ENCODE results near the gene FBXO2.
"Not testable (repeated sequence)": the region's sequence is repeated elsewhere in the genome, so short reads cannot be mapped to it uniquely, and the experiment has no call there.

Gene FBXO2

GRCh38 chr1:11629184-11630016 lies 24.8 kb downstream of the FBXO2 start:
- no peak for DNase-seq (ENCODE audit: extremely low read depth in 1 of 2, low read depth in 1 of 2)

DNA sequence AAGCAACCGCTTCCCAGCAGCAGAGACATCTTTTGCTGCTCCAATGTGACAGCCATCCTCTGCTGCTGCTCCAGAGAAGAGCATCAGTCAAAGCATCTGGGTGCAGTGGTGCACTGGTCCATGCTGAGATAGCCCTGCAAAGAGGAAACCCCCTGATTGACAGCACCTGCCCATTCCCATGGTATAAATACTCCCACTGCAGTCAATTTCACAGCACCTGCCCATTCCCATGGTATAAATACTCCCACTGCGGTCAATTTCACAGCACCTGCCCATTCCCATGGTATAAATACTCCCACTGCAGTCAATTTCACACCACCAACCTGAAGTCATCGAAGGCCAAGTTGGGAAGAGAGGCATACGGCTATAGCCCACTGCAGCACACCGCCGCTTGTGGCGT lies 25.5 kb downstream of the FBXO2 start:
- DNase-seq (ENCODE audit: extremely low read depth in 1 of 2, low read depth in 1 of 2), result no peak

- DNase-seq (ENCODE audit: extremely low read depth in 1 of 2, low read depth in 1 of 2), result no peak
Observed at GRCh38 chr1:11626551-11626950, 27.7 kb downstream of the FBXO2 start.

GRCh38 chr1:11623702-11624101 lies 30.5 kb downstream of the FBXO2 start:
- DNase-seq (ENCODE audit: extremely low read depth in 1 of 2, low read depth in 1 of 2), result no peak

DNA sequence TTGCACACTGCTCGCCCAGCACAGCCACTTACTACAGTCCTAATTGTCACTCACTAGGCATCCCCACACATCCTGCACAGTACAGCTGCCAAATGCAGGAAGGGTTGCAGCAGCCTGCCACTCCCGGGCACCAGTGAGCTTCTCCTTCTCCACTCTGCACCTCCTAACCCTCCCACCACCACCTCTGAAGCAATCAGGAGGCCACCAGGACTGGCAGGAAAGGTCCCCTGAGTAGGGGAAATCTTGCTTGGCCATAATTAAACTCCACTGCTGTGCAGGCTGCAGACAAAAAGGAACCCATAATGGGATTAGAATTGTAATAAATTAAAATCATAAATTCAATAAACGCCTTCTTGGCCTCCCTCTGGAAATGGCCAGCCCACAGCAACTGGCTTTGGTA lies 31.8 kb downstream of the FBXO2 start:
- no peak for DNase-seq (ENCODE audit: extremely low read depth in 1 of 2, low read depth in 1 of 2)

DNA sequence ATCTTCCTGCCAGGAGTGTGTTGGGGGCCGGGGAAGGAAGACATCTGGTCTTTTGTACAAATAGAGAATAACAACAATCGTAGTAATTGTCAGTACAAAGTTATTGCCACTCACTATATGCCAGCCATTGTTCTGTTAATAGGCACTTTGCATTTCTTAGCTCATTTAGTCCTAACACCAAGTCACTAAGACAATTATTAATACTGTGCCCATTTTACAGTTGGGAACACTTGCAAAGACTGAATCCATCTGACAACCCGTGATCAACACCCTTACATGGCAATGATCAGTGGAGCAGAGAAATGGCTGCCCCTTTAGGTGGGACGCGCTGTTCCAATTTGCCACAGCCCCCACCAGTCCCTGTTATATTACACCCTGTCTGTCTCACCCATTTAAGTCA lies 33.3 kb downstream of the FBXO2 start:
- no peak for DNase-seq (ENCODE audit: extremely low read depth in 1 of 2, low read depth in 1 of 2)

- no peak for DNase-seq (ENCODE audit: extremely low read depth in 1 of 2, low read depth in 1 of 2)
Observed at GRCh38 chr1:11620405-11620804, 33.8 kb downstream of the FBXO2 start.

DNA sequence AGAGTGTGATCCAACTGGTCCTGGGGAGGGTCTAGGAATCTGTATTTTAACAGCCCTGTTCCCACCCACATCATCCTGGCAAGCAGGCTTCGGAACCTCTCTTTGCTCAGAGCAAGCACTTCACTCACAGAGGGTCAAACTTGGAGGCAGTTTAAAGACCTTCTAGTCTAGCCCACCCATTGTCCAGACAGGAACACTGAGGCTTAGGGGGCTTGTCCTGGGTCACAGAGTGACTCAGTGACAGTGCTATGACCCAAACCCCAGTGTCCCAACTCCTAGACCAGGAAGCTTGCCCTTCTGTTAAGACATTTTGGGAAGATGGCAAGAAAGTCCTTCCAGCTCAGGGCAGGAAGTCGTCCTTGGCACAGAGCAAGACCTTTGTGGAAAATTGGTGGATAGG lies 36.5 kb downstream of the FBXO2 start:
- DNase-seq (ENCODE audit: extremely low read depth in 1 of 2, low read depth in 1 of 2), result no peak

DNA sequence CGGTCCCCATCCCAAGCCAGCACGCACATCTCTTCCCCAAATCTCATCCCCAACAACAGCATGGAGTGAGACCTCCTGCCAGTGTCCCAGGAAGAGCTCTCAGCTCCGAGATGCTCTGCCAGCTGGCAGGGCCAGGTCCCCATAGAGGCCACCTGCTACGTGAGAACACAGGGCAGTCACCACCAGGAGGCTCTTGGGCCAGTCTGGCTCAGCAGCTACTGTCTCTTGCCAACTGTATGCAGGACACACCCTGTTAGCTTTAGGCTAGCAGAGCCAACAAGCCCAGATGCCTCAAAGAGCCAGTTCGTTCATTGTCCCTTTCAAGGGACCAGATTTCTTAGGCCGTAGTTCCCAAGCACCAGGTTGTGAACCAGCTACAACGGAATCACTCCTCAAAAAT lies 36.9 kb downstream of the FBXO2 start:
- no peak for DNase-seq (ENCODE audit: extremely low read depth in 1 of 2, low read depth in 1 of 2)

GRCh38 chr1:11616766-11617165 lies 37.5 kb downstream of the FBXO2 start:
- DNase-seq (ENCODE audit: extremely low read depth in 1 of 2, low read depth in 1 of 2), result no peak

GRCh38 chr1:11615090-11615489 lies 39.1 kb downstream of the FBXO2 start:
- no peak for DNase-seq (ENCODE audit: extremely low read depth in 1 of 2, low read depth in 1 of 2)

DNA sequence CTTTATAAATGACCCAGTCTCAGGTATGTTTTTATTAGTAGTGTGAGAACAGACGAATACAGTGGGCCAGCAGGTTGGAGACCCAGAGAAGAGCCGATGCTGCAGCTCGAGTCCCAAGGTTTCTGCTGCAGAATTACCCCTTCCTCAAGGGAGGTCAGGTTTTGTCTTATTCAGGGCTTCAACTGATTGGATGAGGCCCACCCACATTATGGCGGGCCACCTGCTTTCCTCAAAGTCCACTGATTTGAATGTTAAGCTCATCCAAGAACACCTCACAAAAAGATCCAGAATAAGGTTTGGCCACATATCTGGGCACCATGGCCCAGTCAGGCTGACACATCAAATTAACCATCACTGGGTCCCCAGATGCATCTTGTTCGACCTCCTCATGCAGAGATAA lies 40.9 kb downstream of the FBXO2 start:
- no peak for DNase-seq (ENCODE audit: extremely low read depth in 1 of 2, low read depth in 1 of 2)

- DNase-seq (ENCODE audit: extremely low read depth in 1 of 2, low read depth in 1 of 2), result no peak
Observed at GRCh38 chr1:11611638-11612327, 42.4 kb downstream of the FBXO2 start.

DNA sequence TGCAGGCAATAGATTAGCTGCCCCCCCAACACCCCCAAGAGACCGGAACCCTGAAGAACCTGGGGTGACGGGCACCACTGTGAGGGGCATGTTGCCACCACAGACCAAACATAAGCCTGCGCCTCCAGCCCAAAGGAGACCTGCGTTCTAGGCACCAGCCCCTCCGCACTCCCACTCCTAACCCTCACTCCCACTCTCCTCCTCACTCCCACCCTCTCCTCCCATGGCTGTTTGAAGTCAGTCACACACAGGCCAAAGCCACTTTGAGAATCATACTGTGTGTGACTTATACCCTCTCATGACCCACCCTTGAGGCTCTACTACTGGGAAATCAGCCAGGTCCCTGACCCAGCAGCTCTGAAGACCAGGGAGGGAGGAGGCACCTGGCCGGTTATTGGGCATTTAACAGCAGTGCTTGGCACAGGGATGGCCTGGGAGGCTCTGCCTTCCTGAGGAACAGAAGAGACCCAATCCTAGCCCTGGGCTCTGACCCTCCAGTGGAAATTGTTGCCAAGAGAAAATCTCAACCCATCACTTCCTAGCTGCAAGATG lies 43.5 kb downstream of the FBXO2 start:
- no peak for DNase-seq (ENCODE audit: extremely low read depth in 1 of 2, low read depth in 1 of 2)

DNA sequence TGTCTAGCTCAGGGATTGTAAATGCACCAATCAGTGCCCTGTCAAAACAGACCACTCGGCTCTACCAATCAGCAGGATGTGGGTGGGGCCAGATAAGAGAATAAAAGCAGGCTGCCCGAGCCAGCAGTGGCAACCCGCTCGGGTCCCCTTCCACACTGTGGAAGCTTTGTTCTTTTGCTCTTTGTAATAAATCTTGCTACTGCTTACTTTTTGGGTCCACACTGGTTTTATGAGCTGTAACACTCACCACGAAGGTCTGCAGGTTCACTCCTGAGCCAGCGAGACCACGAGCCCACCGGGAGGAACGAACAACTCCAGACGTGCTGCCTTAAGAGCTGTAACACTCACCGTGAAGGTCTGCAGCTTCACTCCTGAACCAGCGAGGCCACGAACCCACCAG lies 44.9 kb downstream of the FBXO2 start:
- not testable (repeated sequence) for DNase-seq (ENCODE audit: extremely low read depth in 1 of 2, low read depth in 1 of 2)

- DNase-seq (ENCODE audit: extremely low read depth in 1 of 2, low read depth in 1 of 2), result not testable (repeated sequence)
Observed at GRCh38 chr1:11608596-11609130, 45.6 kb downstream of the FBXO2 start.

DNA sequence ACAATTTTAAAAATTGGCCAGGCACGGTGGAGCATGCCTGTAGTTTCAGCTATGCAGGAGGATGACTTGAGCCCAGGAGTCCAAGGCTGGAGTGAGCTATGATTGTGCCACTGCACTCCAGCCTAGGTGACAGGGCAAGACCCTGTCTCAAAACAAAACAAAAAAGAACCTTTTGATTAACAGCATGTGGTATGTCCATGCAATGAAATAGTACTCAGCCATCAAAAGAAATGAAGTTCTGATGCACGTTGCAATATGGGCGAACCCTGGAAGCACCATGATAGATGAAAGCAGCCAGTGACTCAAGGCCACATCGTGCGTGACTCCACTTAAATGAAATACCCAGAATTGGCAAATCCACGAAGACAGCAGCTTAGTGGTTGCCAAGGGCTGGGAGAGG lies 47.5 kb downstream of the FBXO2 start:
- DNase-seq (ENCODE audit: extremely low read depth in 1 of 2, low read depth in 1 of 2), result no peak

GRCh38 chr1:11602981-11603380 lies 51.2 kb downstream of the FBXO2 start:
- DNase-seq (ENCODE audit: extremely low read depth in 1 of 2, low read depth in 1 of 2), result no peak

GRCh38 chr1:11602424-11602823 lies 51.8 kb downstream of the FBXO2 start:
- DNase-seq (ENCODE audit: extremely low read depth in 1 of 2, low read depth in 1 of 2), result no peak

DNA sequence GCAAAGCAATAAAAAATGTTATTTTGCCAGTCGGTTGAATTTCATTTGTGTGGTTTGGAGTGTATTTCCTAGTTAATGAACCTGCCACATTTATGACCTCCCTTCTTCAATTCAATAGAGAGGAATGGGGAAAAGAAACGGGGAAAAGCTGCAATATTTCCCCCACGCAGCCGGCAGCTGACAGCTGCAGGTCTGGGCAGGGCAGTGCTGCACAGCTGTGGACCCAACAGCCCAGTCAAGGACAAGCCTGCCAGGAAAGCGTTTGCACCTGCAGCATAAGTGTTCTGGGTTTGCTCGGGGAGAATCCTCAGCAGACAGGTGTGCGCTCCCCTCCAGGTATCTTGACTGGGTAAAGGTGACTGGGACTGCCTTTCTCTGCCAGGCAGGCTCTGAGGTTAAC lies 53.4 kb downstream of the FBXO2 start:
- DNase-seq (ENCODE audit: extremely low read depth in 1 of 2, low read depth in 1 of 2), result no peak

GRCh38 chr1:11599891-11600576 lies 54.2 kb downstream of the FBXO2 start:
- no peak for DNase-seq (ENCODE audit: extremely low read depth in 1 of 2, low read depth in 1 of 2)
